MCF 10A (cell line): ENCODE results near the gene NRG3. TPM values are rescaled to one million over a fixed set of nuclear protein-coding genes. Genes with fewer than 3 reads are reported as not detected.
A peak's percentile ranks its signal among the peaks of the same experiment; 100 is the strongest.

Experiments
- BruUV-seq: library from RNA; stranded (reverse); fragments of 400-500 nt; replicated peaks from 2 replicates; lab custom pipeline; 2021; lab: Mats Ljungman, UMichigan
- CTCF ChIA-PET: fragments of 300-600 bp; sonication (Branson Sonifier 250); formaldehyde crosslinking; extraction: SDS; loops from one replicate; lab custom pipeline; 2021; ENCODE audit warnings: antibody characterized with exemption, inconsistent platforms; lab: Yijun Ruan, JAX
- POLR2A ChIA-PET: fragments of 300-600, 350-650 bp; sonication (Branson Sonifier 250); formaldehyde crosslinking; extraction: SDS; loops from one replicate; lab custom pipeline; 2020; ENCODE audit warnings: antibody characterized with exemption, inconsistent platforms; lab: Yijun Ruan, JAX
- DNase-seq: peaks from one replicate; pipeline ENCODE4 v3.0.0-alpha.2; 2018; ENCODE audit not compliant: unreplicated experiment
- H3K27ac Mint-ChIP-seq: one replicate; pipeline ENCODE4 v1.8.0; 2022; ENCODE audit warnings: mild to moderate bottlenecking, low read depth, mixed read lengths; ENCODE audit not compliant: unreplicated experiment
- H3K27me3 Mint-ChIP-seq: one replicate; pipeline ENCODE4 v1.8.0; 2022; ENCODE audit warnings: mixed read lengths; ENCODE audit not compliant: insufficient read depth, unreplicated experiment
- H3K36me3 Mint-ChIP-seq: one replicate; pipeline ENCODE4 v1.8.0; 2022; ENCODE audit warnings: mild to moderate bottlenecking, moderate library complexity, mixed read lengths; ENCODE audit not compliant: insufficient read depth, unreplicated experiment
- H3K4me1 Mint-ChIP-seq: one replicate; pipeline ENCODE4 v1.8.0; 2022; ENCODE audit warnings: mixed read lengths; ENCODE audit not compliant: insufficient read depth, unreplicated experiment
- H3K4me3 Mint-ChIP-seq: one replicate; pipeline ENCODE4 v1.8.0; 2022; ENCODE audit warnings: mild to moderate bottlenecking, moderate library complexity, mixed read lengths; ENCODE audit not compliant: unreplicated experiment
- H3K9me3 Mint-ChIP-seq: one replicate; pipeline ENCODE4 v1.8.0; 2022; ENCODE audit warnings: mixed read lengths; ENCODE audit not compliant: unreplicated experiment
- intact Hi-C: fragments of 100-400 bp; cut with micrococcal nuclease; formaldehyde crosslinking; loops from 2 replicates; pipeline ENCODE4 v1.14.1; 2022
- total RNA-seq: library from RNA; stranded (reverse); gene quantifications from 2 replicates; pipeline ENCODE4 v1.2.3, GENCODE V29; 2022
- TF ChIP-seq, protein P1 (sequence below): fragments of 200-600 bp; IDR thresholded peaks from one replicate; pipeline ENCODE4 v1.8.0; 2022; ENCODE audit warnings: antibody characterized with exemption, mild to moderate bottlenecking; ENCODE audit not compliant: unreplicated experiment

Gene NRG3
- total RNA-seq, 1 experiment from 2014 or later: not detected

GRCh38 chr10:82680608-82681007 is 805.6 kb downstream of the NRG3 start:
- H3K27me3 Mint-ChIP-seq: no peaks in the 10 kb centered on the region
- H3K4me3 Mint-ChIP-seq: no peak overlapping the region
- intact Hi-C loops: no loop called here
- TF ChIP-seq, protein P1, sequence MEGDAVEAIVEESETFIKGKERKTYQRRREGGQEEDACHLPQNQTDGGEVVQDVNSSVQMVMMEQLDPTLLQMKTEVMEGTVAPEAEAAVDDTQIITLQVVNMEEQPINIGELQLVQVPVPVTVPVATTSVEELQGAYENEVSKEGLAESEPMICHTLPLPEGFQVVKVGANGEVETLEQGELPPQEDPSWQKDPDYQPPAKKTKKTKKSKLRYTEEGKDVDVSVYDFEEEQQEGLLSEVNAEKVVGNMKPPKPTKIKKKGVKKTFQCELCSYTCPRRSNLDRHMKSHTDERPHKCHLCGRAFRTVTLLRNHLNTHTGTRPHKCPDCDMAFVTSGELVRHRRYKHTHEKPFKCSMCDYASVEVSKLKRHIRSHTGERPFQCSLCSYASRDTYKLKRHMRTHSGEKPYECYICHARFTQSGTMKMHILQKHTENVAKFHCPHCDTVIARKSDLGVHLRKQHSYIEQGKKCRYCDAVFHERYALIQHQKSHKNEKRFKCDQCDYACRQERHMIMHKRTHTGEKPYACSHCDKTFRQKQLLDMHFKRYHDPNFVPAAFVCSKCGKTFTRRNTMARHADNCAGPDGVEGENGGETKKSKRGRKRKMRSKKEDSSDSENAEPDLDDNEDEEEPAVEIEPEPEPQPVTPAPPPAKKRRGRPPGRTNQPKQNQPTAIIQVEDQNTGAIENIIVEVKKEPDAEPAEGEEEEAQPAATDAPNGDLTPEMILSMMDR: no peak
- H3K36me3 Mint-ChIP-seq: peaks cover 6% of the 10 kb centered on the region
- ChIA-PET CTCF (no interaction called here), POLR2A (no interaction called here)
- H3K9me3 Mint-ChIP-seq: no peaks in the 10 kb centered on the region
- no peak for DNase-seq
- no peaks in the 10 kb centered on the region for H3K4me1 Mint-ChIP-seq
- no peak overlapping the region for H3K27ac Mint-ChIP-seq
- BruUV-seq: no TSS peak

DNA sequence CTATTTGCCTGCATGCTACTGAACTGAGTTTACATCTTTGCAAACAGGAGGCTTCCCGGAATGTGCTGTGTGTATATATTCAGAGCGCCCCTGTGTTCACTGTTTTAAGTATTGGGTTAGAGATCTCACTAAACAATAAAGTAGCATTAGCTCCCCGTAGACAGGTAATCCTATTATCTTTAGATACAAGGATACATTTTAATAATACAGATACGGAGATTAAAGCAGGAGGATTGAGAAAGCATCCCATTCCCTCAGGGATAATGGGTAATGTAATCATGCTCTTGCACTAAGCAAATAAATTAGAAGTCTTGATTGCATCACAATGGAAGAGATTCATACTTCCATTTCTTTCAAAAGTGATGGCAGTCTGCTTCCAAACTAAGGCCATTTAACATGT is 809.0 kb downstream of the NRG3 start:
- Mint-ChIP-seq H3K9me3 (no peaks in the 10 kb centered on the region), H3K27me3 (no peaks in the 10 kb centered on the region), H3K36me3 (no peaks in the 10 kb centered on the region), H3K4me1 (no peaks in the 10 kb centered on the region), H3K27ac (no peak overlapping the region), H3K4me3 (no peak overlapping the region)
- peak; percentile 36 for DNase-seq
- TF ChIP-seq, protein P1: no peak
- POLR2A ChIA-PET: no interaction called here
- no TSS peak for BruUV-seq
- CTCF ChIA-PET: interaction anchor here (0.6 kb wide), 1 partner anchor 14 kb away, joined by 3 read pairs; no protein-coding TSS in a partner anchor
- intact Hi-C loops: no loop called here

GRCh38 chr10:82685087-82685486 is 810.1 kb downstream of the NRG3 start:
- ChIA-PET POLR2A (no interaction called here), CTCF (interaction anchor here (0.6 kb wide), 2 partner anchors 231 to 964 kb away, joined by 3 to 4 read pairs; no protein-coding TSS in a partner anchor)
- Mint-ChIP-seq H3K4me3 (no peak overlapping the region), H3K4me1 (no peaks in the 10 kb centered on the region), H3K9me3 (no peaks in the 10 kb centered on the region), H3K36me3 (no peaks in the 10 kb centered on the region), H3K27me3 (no peaks in the 10 kb centered on the region), H3K27ac (no peak overlapping the region)
- intact Hi-C loops: no loop called here
- no peak for DNase-seq
- TF ChIP-seq, protein P1: no peak
- BruUV-seq: no TSS peak

DNA sequence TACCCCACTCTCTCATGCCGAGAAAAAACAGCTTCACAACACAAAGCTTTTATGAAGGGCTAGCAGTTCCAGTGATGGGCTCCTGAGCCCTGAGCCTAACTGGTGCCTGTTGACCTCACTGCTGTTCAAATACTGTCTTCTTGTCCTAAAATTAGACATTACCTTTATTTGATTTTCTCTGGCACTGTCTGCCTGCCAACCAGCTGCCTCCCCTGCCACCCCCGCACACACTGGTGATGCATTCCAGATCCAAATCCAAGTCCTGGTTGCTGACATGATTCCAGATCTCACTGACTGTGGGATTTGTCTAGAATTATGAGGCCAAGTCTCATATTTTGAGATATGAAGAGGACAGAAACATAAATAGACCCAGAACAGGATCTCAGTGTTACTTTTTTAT is 816.2 kb downstream of the NRG3 start:
- H3K27ac Mint-ChIP-seq: peak overlapping the region; percentile 7
- TF ChIP-seq, protein P1: no peak
- ChIA-PET POLR2A (interaction anchor here (0.6 kb wide), 1 partner anchor 10 kb away, joined by 4 read pairs; no protein-coding TSS in a partner anchor), CTCF (no interaction called here)
- no peaks in the 10 kb centered on the region for H3K36me3 Mint-ChIP-seq
- H3K4me1 Mint-ChIP-seq: no peaks in the 10 kb centered on the region
- BruUV-seq: no TSS peak
- H3K27me3 Mint-ChIP-seq: no peaks in the 10 kb centered on the region
- peaks cover 12% of the 10 kb centered on the region for H3K9me3 Mint-ChIP-seq
- intact Hi-C loops: no loop called here
- no peak for DNase-seq
- H3K4me3 Mint-ChIP-seq: no peak overlapping the region
